ENCODE results near the gene TREM1.

- TF ChIP-seq, protein P1, sequence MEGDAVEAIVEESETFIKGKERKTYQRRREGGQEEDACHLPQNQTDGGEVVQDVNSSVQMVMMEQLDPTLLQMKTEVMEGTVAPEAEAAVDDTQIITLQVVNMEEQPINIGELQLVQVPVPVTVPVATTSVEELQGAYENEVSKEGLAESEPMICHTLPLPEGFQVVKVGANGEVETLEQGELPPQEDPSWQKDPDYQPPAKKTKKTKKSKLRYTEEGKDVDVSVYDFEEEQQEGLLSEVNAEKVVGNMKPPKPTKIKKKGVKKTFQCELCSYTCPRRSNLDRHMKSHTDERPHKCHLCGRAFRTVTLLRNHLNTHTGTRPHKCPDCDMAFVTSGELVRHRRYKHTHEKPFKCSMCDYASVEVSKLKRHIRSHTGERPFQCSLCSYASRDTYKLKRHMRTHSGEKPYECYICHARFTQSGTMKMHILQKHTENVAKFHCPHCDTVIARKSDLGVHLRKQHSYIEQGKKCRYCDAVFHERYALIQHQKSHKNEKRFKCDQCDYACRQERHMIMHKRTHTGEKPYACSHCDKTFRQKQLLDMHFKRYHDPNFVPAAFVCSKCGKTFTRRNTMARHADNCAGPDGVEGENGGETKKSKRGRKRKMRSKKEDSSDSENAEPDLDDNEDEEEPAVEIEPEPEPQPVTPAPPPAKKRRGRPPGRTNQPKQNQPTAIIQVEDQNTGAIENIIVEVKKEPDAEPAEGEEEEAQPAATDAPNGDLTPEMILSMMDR (conservative IDR thresholded peaks at IDR 0.05; ENCODE audit: low read length), result no peak
- no peak for TF ChIP-seq EZH2phosphoT487 (IDR thresholded peaks at IDR 0.05; ENCODE audit: borderline replicate concordance, low read depth, low read length)
Measured at GRCh38 chr6:41271901-41272395, 14.5 kb downstream of the TREM1 start.
